Stomach (tissue), 9 donors: ENCODE data around the gene HSD17B4. TPM values are rescaled to one million over a fixed set of nuclear protein-coding genes. Genes with fewer than 3 reads are reported as not detected.
A peak's percentile ranks its signal among the peaks of the same experiment; 100 is the strongest.

Source experiments
- DNase-seq, 2 donors: peaks; one replicate each; pipeline versions ENCODE4 v3.0.0 to v3.0.0-alpha.2; 2013 to 2019
- H3K27ac ChIP-seq, 5 donors: fragments of 200-600 bp in 4 of 5; sonication (generic) in 4 of 5; one replicate each; pipeline ENCODE4 v1.5.1; 2013 to 2019; ENCODE audit warnings: mild to moderate bottlenecking in 1 of 5, moderate library complexity in 1 of 5
- H3K27me3 ChIP-seq, 3 donors: fragments of 200-600 bp; sonication (generic); one replicate each; pipeline ENCODE4 v1.5.1; 2017 to 2019; ENCODE audit warnings: mixed run types in 1 of 3
- H3K36me3 ChIP-seq, 4 donors: fragments of 200-600 bp; sonication (generic); 1 replicate in 3 of 4; 2 replicates in 1 of 4; pipeline ENCODE4 v1.5.1; 2016 to 2019
- H3K4me1 ChIP-seq, 4 donors: fragments of 200-600 bp; sonication (generic); one replicate each; pipeline ENCODE4 v1.5.1; 2016 to 2019
- H3K4me3 ChIP-seq, 4 donors: fragments of 200-600 bp; sonication (generic) in 3 of 4; one replicate each; pipeline ENCODE4 v1.5.1; 2016 to 2019; ENCODE audit warnings: mild to moderate bottlenecking in 1 of 4
- H3K9me3 ChIP-seq, 4 donors: fragments of 200-600 bp; sonication (generic); one replicate each; pipeline ENCODE4 v1.5.1; 2016 to 2019
- EP300 ChIP-seq: sonication (generic); formaldehyde crosslinking; IDR thresholded peaks from one replicate; pipeline ENCODE4 v1.6.1; 2017; ENCODE audit warnings: antibody characterized with exemption
- POLR2A ChIP-seq, 4 donors: fragments of 450-650 bp; IDR thresholded peaks; one replicate each; pipeline ENCODE4 v1.6.1; 2016; ENCODE audit warnings: antibody characterized with exemption in 4 of 4, control low read depth in 2 of 4, mild to moderate bottlenecking in 1 of 4, moderate library complexity in 1 of 4
- POLR2AphosphoS5 ChIP-seq, 3 donors: sonication (generic); formaldehyde crosslinking; IDR thresholded peaks; one replicate each; pipeline ENCODE4 v1.6.1; 2016; ENCODE audit warnings: antibody characterized with exemption in 3 of 3
- WGBS, 5 donors: extraction: QIAGEN DNeasy Blood & Tissue Kit in 3 of 5; methylation state at CpG; one replicate each; pipeline versions ENCODE4 v1.1.5 to v1.1.7; 2013 to 2018; 5-methylcytosine and 5-hydroxymethylcytosine counted together
- intact Hi-C: fragments of 100-400 bp; cut with DNase I; formaldehyde crosslinking; loops from one replicate; pipeline ENCODE4 v1.15.1; 2023; ENCODE audit warnings: low total_unique reads
- polyA plus RNA-seq, 3 donors: library from polyadenylated mRNA; stranded (reverse); fragments of 200-250 nt; gene quantifications; one replicate each; pipeline ENCODE4 v1.2.3, GENCODE V29; 2013
- total RNA-seq, 5 donors: library from RNA; depleted of rRNA; stranded (reverse); fragments of >200 nt; gene quantifications; one replicate each; pipeline versions ENCODE4 v1.1.0 to v1.2.3, GENCODE V29; 2014 to 2016
- TF ChIP-seq, protein P1 (sequence below), 7 experiments: fragments of 450-650 bp in 4 of 7; fragments of 200-600 bp in 3 of 7; sonication (generic) in 3 of 7; IDR thresholded peaks; one replicate each; pipeline ENCODE4 v1.5.1; 2016 to 2019; ENCODE audit warnings: antibody characterized with exemption in 7 of 7, control low read depth in 2 of 7, mild to moderate bottlenecking in 1 of 7
- donor health status: healthy with polysubstance abuse.
- donor health status: Bipolar disorder and iron deficiency.
- donor health status: healthy.

Gene HSD17B4
- total and polyA plus RNA-seq, 8 donors, result 64.3 to 274 (median 172) TPM

DNA sequence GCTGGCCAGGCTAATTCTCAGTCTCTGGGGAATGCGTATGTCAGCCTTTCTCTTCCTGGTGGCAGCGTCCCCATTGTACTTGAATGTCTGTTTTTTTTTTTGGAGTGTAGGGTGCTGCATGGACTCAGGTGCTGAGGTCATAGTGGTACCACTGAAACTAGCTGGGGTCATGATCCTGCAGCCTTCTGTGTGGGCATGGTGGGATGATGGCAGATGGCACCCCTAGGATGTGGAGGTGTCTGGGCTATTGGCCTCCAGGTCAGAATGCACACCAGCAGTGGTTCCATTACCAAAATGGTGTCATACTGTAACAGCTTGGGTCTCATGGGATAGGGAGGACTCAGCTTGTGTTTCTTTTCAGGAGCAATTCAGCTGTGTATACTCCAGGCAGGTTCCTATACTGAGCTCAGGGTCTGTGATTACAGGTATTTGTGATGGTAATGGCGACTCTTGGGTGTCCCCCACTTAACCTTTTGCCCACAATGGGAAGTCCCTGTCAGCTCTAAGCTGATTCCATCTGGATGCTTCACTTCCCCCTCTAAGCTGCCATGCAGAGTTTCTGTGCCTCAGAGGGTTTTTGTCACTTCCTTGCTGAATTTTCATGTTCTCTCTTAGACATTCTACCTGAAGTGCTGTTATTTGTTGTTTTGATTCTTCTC, 17.9 kb downstream of the HSD17B4 start:
- no peak overlapping the region for H3K27ac ChIP-seq
- DNase-seq, result no peak
- H3K36me3 ChIP-seq, result peaks cover 6 to 42% (median 38%) of the 10 kb centered on the region in 4 donors
- TF ChIP-seq POLR2A (IDR thresholded peaks at IDR 0.05), result no peak
- no peak for TF ChIP-seq EP300
- TF ChIP-seq, protein P1, sequence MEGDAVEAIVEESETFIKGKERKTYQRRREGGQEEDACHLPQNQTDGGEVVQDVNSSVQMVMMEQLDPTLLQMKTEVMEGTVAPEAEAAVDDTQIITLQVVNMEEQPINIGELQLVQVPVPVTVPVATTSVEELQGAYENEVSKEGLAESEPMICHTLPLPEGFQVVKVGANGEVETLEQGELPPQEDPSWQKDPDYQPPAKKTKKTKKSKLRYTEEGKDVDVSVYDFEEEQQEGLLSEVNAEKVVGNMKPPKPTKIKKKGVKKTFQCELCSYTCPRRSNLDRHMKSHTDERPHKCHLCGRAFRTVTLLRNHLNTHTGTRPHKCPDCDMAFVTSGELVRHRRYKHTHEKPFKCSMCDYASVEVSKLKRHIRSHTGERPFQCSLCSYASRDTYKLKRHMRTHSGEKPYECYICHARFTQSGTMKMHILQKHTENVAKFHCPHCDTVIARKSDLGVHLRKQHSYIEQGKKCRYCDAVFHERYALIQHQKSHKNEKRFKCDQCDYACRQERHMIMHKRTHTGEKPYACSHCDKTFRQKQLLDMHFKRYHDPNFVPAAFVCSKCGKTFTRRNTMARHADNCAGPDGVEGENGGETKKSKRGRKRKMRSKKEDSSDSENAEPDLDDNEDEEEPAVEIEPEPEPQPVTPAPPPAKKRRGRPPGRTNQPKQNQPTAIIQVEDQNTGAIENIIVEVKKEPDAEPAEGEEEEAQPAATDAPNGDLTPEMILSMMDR (IDR thresholded peaks at IDR 0.05), result no peak
- no peak for TF ChIP-seq POLR2AphosphoS5 (IDR thresholded peaks at IDR 0.05)
- no peaks in the 10 kb centered on the region for H3K27me3 ChIP-seq
- H3K4me1 ChIP-seq, result peaks cover 0 to 11% (median 0%) of the 10 kb centered on the region in 4 donors
- H3K4me3 ChIP-seq, result no peak overlapping the region
- intact Hi-C loops, result no loop called here
- 87 to 96% (median 95%) methylated on average over 3 of the region's 3 CpGs for WGBS, 5 donors
- H3K9me3 ChIP-seq, result peaks cover 4 to 31% (median 15%) of the 10 kb centered on the region in 4 donors

DNA sequence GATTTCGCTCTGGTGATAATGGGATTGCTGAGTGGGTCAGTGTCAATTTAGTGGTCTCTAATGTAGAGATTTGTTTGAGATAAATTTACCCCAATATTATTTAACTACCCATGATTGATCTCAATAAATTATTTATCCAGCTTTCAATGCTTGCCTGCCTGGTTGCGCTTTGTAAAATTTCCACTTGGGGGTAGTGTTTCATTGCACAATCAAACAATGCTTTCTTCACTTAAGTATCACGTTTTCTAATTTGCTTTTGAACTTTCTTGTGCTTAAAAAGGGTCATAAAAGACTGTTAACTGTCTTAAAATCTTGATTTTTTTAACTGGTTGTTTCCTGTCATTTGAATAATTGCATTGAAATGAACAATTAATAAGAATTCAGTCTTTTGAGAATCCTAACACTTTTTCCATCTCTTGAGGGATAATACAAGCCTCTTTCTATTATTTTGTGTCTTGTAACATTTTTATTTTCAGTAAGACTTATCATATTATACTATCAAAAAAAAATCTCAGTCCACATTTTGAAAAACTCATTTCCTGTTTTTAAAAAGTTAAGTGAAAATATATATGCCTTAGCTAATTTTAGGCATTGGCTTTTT, 18.7 kb downstream of the HSD17B4 start:
- Histone ChIP-seq H3K4me1 (peaks cover 0 to 11% (median 0%) of the 10 kb centered on the region in 4 donors), H3K27ac (no peak overlapping the region), H3K9me3 (peaks cover 4 to 31% (median 15%) of the 10 kb centered on the region in 4 donors), H3K27me3 (no peaks in the 10 kb centered on the region), H3K36me3 (peaks cover 6 to 49% (median 40%) of the 10 kb centered on the region in 4 donors), H3K4me3 (no peak overlapping the region)
- no peak for TF ChIP-seq POLR2AphosphoS5 (IDR thresholded peaks at IDR 0.05)
- TF ChIP-seq, protein P1 (IDR thresholded peaks at IDR 0.05), result peak in 5 of 7 experiments; percentile 21 to 42 (median 33)
- TF ChIP-seq EP300, result no peak
- no peak for TF ChIP-seq POLR2A (IDR thresholded peaks at IDR 0.05)
- WGBS, 5 donors, result 54 to 61% (median 60%) methylated on average over 3 of the region's 3 CpGs
- peak in 1 of 2 donors; percentile 55 for DNase-seq
- intact Hi-C loops, result no loop called here

- intact Hi-C loops, result no loop called here
- Histone ChIP-seq H3K4me1 (peaks cover 0 to 11% (median 0%) of the 10 kb centered on the region in 4 donors), H3K9me3 (peaks cover 4 to 19% (median 12%) of the 10 kb centered on the region in 4 donors), H3K27me3 (no peaks in the 10 kb centered on the region), H3K27ac (no peak overlapping the region), H3K36me3 (peaks cover 26 to 72% (median 58%) of the 10 kb centered on the region in 4 donors), H3K4me3 (no peak overlapping the region)
- TF ChIP-seq, protein P1 (IDR thresholded peaks at IDR 0.05), result no peak
- TF ChIP-seq POLR2A (IDR thresholded peaks at IDR 0.05) (no peak), EP300 (no peak), POLR2AphosphoS5 (IDR thresholded peaks at IDR 0.05) (no peak)
- DNase-seq, result no peak
- WGBS, 5 donors, result 96 to 100% (median 98%) methylated on average over 1 of the region's 1 CpG
Measured at GRCh38 chr5:119473241-119473640, 20.9 kb downstream of the HSD17B4 start.

- no peak overlapping the region for H3K27ac ChIP-seq
- no peaks in the 10 kb centered on the region for H3K27me3 ChIP-seq
- H3K4me3 ChIP-seq, result no peak overlapping the region
- DNase-seq, result no peak
- WGBS, 5 donors, result 65 to 89% (median 85%) methylated on average over 1 of the region's 1 CpG
- peaks cover 0 to under 1% (median 0%) of the 10 kb centered on the region in 4 donors for H3K4me1 ChIP-seq
- H3K36me3 ChIP-seq, result peaks cover 20 to 82% (median 65%) of the 10 kb centered on the region in 4 donors
- TF ChIP-seq POLR2AphosphoS5 (IDR thresholded peaks at IDR 0.05), result no peak
- TF ChIP-seq EP300, result no peak
- TF ChIP-seq, protein P1 (IDR thresholded peaks at IDR 0.05), result no peak
- no peak for TF ChIP-seq POLR2A (IDR thresholded peaks at IDR 0.05)
- H3K9me3 ChIP-seq, result no peaks in the 10 kb centered on the region
- intact Hi-C loops, result no loop called here
Measured at GRCh38 chr5:119476341-119476740, 24.0 kb downstream of the HSD17B4 start.
